ENCODE data around the gene RAB5B. TPM values are rescaled to one million over a fixed set of nuclear protein-coding genes. Genes with fewer than 3 reads are reported as not detected.
A peak's percentile ranks its signal among the peaks of the same experiment; 100 is the strongest.

Gene RAB5B
- total and polyA plus RNA-seq, 10 of the 15 experiments (the other 5 are each of a cell fraction or from before 2014, with no cell fraction given), result 7.5 to 149 (median 37.8) TPM

- no peak for TF ChIP-seq STAT3 (IDR thresholded peaks at IDR 0.05; ENCODE audit: low read depth, low read length)
- peak; percentile 7 for TF ChIP-seq MEF2B (IDR thresholded peaks at IDR 0.05; ENCODE audit: partially characterized antibody, poor library complexity, severe bottlenecking)
- TF ChIP-seq GATAD2B (conservative IDR thresholded peaks at IDR 0.05; ENCODE audit: low read depth), result no peak
- TF ChIP-seq CHD4 (IDR thresholded peaks at IDR 0.05), result no peak
- no peak for TF ChIP-seq BACH1 (IDR thresholded peaks at IDR 0.05; ENCODE audit: borderline replicate concordance)
- TF ChIP-seq CUX1 (IDR thresholded peaks at IDR 0.05; ENCODE audit: insufficient replicate concordance, low read depth, low read length), result no peak
- no peak for TF ChIP-seq MLLT1 (IDR thresholded peaks at IDR 0.05)
- no peak for TF ChIP-seq CHD1 (IDR thresholded peaks at IDR 0.05; ENCODE audit: low read depth, low read length)
- TF ChIP-seq ZNF217 (IDR thresholded peaks at IDR 0.05), result no peak
- no peak for TF ChIP-seq NR2C1 (IDR thresholded peaks at IDR 0.05)
- no peak for TF ChIP-seq EZH2 (IDR thresholded peaks at IDR 0.05; ENCODE audit: borderline replicate concordance, control insufficient read depth, low read depth, low read length)
- TF ChIP-seq ZBTB40 (IDR thresholded peaks at IDR 0.05; ENCODE audit: borderline replicate concordance), result peak; percentile 37; the same call in 1 of the 2 replicates
- no peak for TF ChIP-seq HCFC1 (IDR thresholded peaks at IDR 0.05; ENCODE audit: low read length)
- no peak for TF ChIP-seq EP300 (IDR thresholded peaks at IDR 0.05; ENCODE audit: borderline replicate concordance in 1 of 2, control insufficient read depth in 1 of 2, low read depth in 2 of 2, low read length in 2 of 2)
- peak; percentile 20; the same call in 1 of the 2 replicates for TF ChIP-seq BMI1 (IDR thresholded peaks at IDR 0.05; ENCODE audit: borderline replicate concordance)
- TF ChIP-seq ZBTB4 (CRISPR knock-in tag; IDR thresholded peaks at IDR 0.05), result no peak
These were observed 41.3 kb upstream of the RAB5B start (continued) for GRCh38 chr12:55932551-55932910.
